Peyer's patch (tissue), 4 donors: ENCODE measurements around the gene CWF19L1. TPM values are rescaled to one million over a fixed set of nuclear protein-coding genes. Genes with fewer than 3 reads are reported as not detected.
A peak's percentile ranks its signal among the peaks of the same experiment; 100 is the strongest.

ENCODE experiments used
- DNase-seq, 3 donors: peaks; one replicate each; pipeline ENCODE4 v3.0.0-alpha.2; 2017 to 2019
- H3K27ac ChIP-seq, 4 donors: fragments of 200-600 bp; sonication (generic); one replicate each; pipeline ENCODE4 v1.5.1; 2016 to 2019
- H3K27me3 ChIP-seq, 2 donors: fragments of 200-600 bp; sonication (generic); one replicate each; pipeline ENCODE4 v1.5.1; 2019
- H3K36me3 ChIP-seq, 3 donors: fragments of 200-600 bp; sonication (generic); one replicate each; pipeline ENCODE4 v1.5.1; 2016 to 2019
- H3K4me1 ChIP-seq, 4 donors: fragments of 200-600 bp; sonication (generic); one replicate each; pipeline ENCODE4 v1.5.1; 2016 to 2019
- H3K4me3 ChIP-seq, 4 donors: fragments of 200-600 bp; sonication (generic); 1 replicate in 3 of 4; 2 replicates in 1 of 4; pipeline ENCODE4 v1.5.1; 2016 to 2019; ENCODE audit warnings: mild to moderate bottlenecking in 1 of 4
- H3K9me3 ChIP-seq, 4 donors: fragments of 200-600 bp; sonication (generic); one replicate each; pipeline ENCODE4 v1.5.1; 2016 to 2019; ENCODE audit warnings: mild to moderate bottlenecking in 1 of 4
- POLR2A ChIP-seq, 2 donors: fragments of 450-650 bp; IDR thresholded peaks; one replicate each; pipeline ENCODE4 v1.5.1; 2017; ENCODE audit warnings: antibody characterized with exemption in 2 of 2, mild to moderate bottlenecking in 2 of 2, moderate library complexity in 2 of 2
- total RNA-seq, 4 donors: library from RNA; depleted of rRNA; stranded (reverse); fragments of >200 nt; gene quantifications; one replicate each; pipeline ENCODE4 v1.1.0, GENCODE V29; 2016
- TF ChIP-seq, protein P1 (sequence below), 6 experiments: fragments of 450-650 bp in 4 of 6; fragments of 200-600 bp in 2 of 6; sonication (generic) in 1 of 6; IDR thresholded peaks; one replicate each; pipeline ENCODE4 v1.5.1; 2017 to 2019; ENCODE audit warnings: antibody characterized with exemption in 6 of 6, mild to moderate bottlenecking in 3 of 6, moderate library complexity in 1 of 6

The CWF19L1 gene
- total RNA-seq, 4 donors from 2014 or later = 11.5 to 23.1 (median 15.6) TPM

- Histone ChIP-seq H3K4me1 (no peaks in the 10 kb centered on the region), H3K27me3 (no peaks in the 10 kb centered on the region), H3K4me3 (no peak overlapping the region), H3K9me3 (no peaks in the 10 kb centered on the region), H3K27ac (no peak overlapping the region), H3K36me3 (peaks cover 0 to 81% (median 0%) of the 10 kb centered on the region in 3 donors)
- DNase-seq = no peak
- TF ChIP-seq, protein P1, sequence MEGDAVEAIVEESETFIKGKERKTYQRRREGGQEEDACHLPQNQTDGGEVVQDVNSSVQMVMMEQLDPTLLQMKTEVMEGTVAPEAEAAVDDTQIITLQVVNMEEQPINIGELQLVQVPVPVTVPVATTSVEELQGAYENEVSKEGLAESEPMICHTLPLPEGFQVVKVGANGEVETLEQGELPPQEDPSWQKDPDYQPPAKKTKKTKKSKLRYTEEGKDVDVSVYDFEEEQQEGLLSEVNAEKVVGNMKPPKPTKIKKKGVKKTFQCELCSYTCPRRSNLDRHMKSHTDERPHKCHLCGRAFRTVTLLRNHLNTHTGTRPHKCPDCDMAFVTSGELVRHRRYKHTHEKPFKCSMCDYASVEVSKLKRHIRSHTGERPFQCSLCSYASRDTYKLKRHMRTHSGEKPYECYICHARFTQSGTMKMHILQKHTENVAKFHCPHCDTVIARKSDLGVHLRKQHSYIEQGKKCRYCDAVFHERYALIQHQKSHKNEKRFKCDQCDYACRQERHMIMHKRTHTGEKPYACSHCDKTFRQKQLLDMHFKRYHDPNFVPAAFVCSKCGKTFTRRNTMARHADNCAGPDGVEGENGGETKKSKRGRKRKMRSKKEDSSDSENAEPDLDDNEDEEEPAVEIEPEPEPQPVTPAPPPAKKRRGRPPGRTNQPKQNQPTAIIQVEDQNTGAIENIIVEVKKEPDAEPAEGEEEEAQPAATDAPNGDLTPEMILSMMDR (IDR thresholded peaks at IDR 0.05) = no peak
- no peak for TF ChIP-seq POLR2A (IDR thresholded peaks at IDR 0.05)
Measured at GRCh38 chr10:100239851-100240250, 27.6 kb downstream of the CWF19L1 start.

DNA sequence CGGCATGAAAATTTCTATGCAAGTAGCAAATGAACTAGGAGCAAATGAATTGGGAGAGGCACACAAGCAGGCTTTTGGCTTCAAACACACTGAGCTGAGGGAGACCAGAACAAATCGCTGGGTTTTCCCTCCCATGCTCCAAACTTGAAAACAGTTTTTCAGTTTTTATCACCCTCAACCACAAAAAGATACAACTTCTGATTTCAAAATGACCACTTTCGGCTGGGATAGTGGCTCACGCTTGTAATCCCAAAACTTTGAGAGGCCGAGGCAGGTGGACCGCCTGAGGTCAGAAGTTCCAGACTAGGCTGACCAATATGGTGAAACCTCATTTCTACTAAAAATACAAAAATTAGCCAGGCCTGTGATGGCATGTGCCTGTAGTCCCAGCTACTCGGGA lies 29.0 kb downstream of the CWF19L1 start:
- no peak overlapping the region for H3K4me3 ChIP-seq
- no peaks in the 10 kb centered on the region for H3K27me3 ChIP-seq
- no peaks in the 10 kb centered on the region for H3K4me1 ChIP-seq
- H3K36me3 ChIP-seq = peaks cover 0 to 84% (median 0%) of the 10 kb centered on the region in 3 donors
- no peak for DNase-seq
- no peak overlapping the region for H3K27ac ChIP-seq
- TF ChIP-seq, protein P1 (IDR thresholded peaks at IDR 0.05) = no peak
- no peak for TF ChIP-seq POLR2A (IDR thresholded peaks at IDR 0.05)
- H3K9me3 ChIP-seq = no peaks in the 10 kb centered on the region

DNA sequence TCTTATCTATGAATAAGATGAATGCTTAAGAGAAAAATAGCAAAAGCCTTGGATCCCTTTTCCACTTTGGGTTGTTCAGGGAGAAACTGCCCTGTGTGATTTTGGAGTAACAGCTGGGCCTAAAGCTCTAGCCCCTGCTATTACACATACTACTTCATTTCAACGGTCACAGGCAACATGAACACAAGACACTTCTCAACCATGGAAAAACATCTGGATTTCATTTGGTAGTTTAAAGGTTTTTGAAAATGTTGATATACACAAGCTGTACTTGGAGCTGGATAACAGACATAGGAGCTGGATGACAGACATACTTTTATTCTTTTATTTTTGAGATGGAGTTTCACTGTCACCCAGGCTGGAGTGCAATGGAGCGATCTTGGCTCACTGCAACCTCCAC lies 35.3 kb downstream of the CWF19L1 start:
- no peaks in the 10 kb centered on the region for H3K27me3 ChIP-seq
- peaks cover 0 to 9% (median 4%) of the 10 kb centered on the region in 4 donors for H3K4me1 ChIP-seq
- peaks cover 0 to 51% (median 0%) of the 10 kb centered on the region in 3 donors for H3K36me3 ChIP-seq
- H3K27ac ChIP-seq = no peak overlapping the region
- H3K9me3 ChIP-seq = no peaks in the 10 kb centered on the region
- TF ChIP-seq, protein P1 (IDR thresholded peaks at IDR 0.05) = no peak
- no peak for TF ChIP-seq POLR2A (IDR thresholded peaks at IDR 0.05)
- H3K4me3 ChIP-seq = no peak overlapping the region
- no peak for DNase-seq

DNA sequence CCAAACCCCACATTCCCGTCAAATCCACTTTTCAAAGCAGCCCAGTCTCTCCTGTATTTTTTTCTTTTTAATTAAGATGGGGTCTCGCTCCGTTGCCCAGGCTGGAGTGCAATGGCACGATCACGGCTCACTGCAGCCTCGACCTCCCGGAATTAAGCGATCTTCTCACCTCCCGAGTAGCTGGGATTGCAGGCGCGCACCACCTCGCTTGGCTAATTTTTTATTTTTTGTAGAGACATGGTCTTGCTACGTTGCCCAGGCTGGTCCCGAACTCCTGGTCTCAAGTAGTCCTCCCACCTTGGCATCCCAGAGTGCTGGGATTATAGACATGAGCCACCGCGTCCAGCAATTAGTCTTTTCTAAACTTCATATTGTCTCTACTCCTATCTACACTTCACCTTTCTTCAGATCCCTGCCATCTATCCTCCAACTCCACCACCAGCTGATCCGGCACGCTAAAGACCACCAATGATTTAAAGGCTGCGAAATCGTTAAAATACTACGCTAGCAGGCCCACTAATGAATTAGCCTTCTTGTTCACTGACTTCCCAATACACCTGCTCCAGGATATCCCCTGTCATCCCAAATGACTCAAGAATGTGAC lies 37.5 kb downstream of the CWF19L1 start:
- Histone ChIP-seq H3K4me3 (peak overlapping the region; percentile 72 to 98 (median 90)), H3K36me3 (peaks cover 0 to 35% (median 0%) of the 10 kb centered on the region in 3 donors), H3K9me3 (no peaks in the 10 kb centered on the region), H3K27ac (peak overlapping the region; percentile 65 to 81 (median 78)), H3K27me3 (no peaks in the 10 kb centered on the region), H3K4me1 (peaks cover 0 to 9% (median 4%) of the 10 kb centered on the region in 4 donors)
- no peak for TF ChIP-seq POLR2A (IDR thresholded peaks at IDR 0.05)
- TF ChIP-seq, protein P1 (IDR thresholded peaks at IDR 0.05) = no peak
- DNase-seq = no peak

GRCh38 chr10:100223879-100224278 lies 43.6 kb downstream of the CWF19L1 start:
- no peak for TF ChIP-seq POLR2A (IDR thresholded peaks at IDR 0.05)
- TF ChIP-seq, protein P1 (IDR thresholded peaks at IDR 0.05) = no peak
- no peak overlapping the region for H3K4me3 ChIP-seq
- no peak for DNase-seq
- peaks cover 0 to 67% (median 0%) of the 10 kb centered on the region in 3 donors for H3K36me3 ChIP-seq
- peaks cover 0 to 9% (median 4%) of the 10 kb centered on the region in 4 donors for H3K4me1 ChIP-seq
- no peaks in the 10 kb centered on the region for H3K9me3 ChIP-seq
- H3K27ac ChIP-seq = no peak overlapping the region
- no peaks in the 10 kb centered on the region for H3K27me3 ChIP-seq
